ENCODE data around the gene PSME3. TPM values are rescaled to one million over a fixed set of nuclear protein-coding genes. Genes with fewer than 3 reads are reported as not detected.

The PSME3 gene
- total RNA-seq, 6 experiments from 2014 or later: 33.6 to 72.1 (median 42.8) TPM

DNA sequence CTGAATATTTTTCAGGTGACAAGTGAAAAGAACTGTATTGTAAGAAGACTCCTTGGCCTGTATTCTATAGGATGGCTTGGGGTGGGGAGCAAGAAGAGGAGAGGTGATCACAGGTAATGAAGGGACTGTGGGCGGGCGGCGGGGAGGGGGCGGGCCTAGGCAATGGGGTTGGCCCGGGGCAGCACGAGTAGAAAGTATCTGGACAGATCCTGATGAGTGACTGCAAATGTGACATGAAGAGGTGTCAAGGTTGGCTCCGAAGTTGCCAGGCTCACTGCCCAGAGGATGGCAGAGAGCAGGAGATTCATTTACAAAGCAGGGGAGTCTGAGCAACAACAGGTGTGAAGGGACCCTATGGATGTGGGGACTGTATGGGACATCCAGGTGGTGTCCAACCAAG is 56.6 kb downstream of the PSME3 start:
- H3K4me1 ChIP-seq: peaks cover 0 to 75% (median 42%) of the 10 kb centered on the region in 4 donors
- ATAC-seq (no peak), DNase-seq (no peak)
- intact Hi-C loops (cut with DNase I): no loop called here
- 65% methylated on average over 7 of the region's 7 CpGs for WGBS (ENCODE audit: insufficient coverage, low coverage, low lambda C conversion rate, missing lambda C conversion rate)
- no peaks in the 10 kb centered on the region for H3K36me3 ChIP-seq
- H3K27ac ChIP-seq: no peak overlapping the region
- no peaks in the 10 kb centered on the region for H3K27me3 ChIP-seq
- TF ChIP-seq POLR2A (IDR thresholded peaks at IDR 0.05): no peak
- no peaks in the 10 kb centered on the region for H3K9me3 ChIP-seq
- no peak overlapping the region for H3K4me3 ChIP-seq

DNA sequence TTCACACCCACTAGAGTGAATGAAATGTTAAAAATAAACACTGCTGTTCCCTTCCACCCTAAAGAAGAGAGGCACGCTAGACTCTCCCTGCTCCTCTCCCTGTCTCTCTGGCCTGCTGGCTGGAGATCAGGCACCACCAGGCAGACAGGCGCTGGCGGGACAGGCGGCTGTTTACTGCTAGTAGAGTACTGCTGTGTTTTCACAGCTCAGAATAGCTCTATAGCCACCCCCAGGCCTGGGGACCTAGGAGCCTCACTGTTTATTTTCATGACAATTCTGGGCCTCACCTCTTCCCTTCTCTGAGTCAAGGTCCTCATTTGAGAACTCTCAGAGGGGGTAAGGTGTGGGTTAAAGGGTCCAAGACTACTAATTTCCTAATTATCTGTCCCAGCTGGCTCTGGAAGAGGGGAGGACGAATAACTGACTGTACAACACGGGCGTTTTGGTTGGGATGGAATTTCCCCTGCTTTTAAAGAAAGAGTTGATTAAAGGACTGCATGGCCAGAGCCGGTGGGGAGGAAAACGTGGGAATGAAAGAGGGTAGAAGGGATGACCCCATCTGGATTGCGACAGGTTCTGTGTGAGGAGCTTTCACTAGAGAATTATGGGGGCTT is 58.4 kb downstream of the PSME3 start:
- TF ChIP-seq POLR2A (IDR thresholded peaks at IDR 0.05): no peak
- TF ChIP-seq, protein P1, sequence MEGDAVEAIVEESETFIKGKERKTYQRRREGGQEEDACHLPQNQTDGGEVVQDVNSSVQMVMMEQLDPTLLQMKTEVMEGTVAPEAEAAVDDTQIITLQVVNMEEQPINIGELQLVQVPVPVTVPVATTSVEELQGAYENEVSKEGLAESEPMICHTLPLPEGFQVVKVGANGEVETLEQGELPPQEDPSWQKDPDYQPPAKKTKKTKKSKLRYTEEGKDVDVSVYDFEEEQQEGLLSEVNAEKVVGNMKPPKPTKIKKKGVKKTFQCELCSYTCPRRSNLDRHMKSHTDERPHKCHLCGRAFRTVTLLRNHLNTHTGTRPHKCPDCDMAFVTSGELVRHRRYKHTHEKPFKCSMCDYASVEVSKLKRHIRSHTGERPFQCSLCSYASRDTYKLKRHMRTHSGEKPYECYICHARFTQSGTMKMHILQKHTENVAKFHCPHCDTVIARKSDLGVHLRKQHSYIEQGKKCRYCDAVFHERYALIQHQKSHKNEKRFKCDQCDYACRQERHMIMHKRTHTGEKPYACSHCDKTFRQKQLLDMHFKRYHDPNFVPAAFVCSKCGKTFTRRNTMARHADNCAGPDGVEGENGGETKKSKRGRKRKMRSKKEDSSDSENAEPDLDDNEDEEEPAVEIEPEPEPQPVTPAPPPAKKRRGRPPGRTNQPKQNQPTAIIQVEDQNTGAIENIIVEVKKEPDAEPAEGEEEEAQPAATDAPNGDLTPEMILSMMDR (IDR thresholded peaks at IDR 0.05): no peak
- no peak overlapping the region for H3K4me3 ChIP-seq
- peaks cover 0 to 75% (median 40%) of the 10 kb centered on the region in 4 donors for H3K4me1 ChIP-seq
- ATAC-seq (peak; percentile 34 to 73 (median 35)), DNase-seq (peak; percentile 67 to 81 (median 70))
- H3K27ac ChIP-seq: peak overlapping the region; percentile 13 to 60 (median 52)
- H3K9me3 ChIP-seq: no peaks in the 10 kb centered on the region
- no peaks in the 10 kb centered on the region for H3K27me3 ChIP-seq
- H3K36me3 ChIP-seq: no peaks in the 10 kb centered on the region
- intact Hi-C loops (cut with DNase I): no loop called here
- WGBS (ENCODE audit: insufficient coverage, low coverage, low lambda C conversion rate, missing lambda C conversion rate): 15% methylated on average over 7 of the region's 10 CpGs

DNA sequence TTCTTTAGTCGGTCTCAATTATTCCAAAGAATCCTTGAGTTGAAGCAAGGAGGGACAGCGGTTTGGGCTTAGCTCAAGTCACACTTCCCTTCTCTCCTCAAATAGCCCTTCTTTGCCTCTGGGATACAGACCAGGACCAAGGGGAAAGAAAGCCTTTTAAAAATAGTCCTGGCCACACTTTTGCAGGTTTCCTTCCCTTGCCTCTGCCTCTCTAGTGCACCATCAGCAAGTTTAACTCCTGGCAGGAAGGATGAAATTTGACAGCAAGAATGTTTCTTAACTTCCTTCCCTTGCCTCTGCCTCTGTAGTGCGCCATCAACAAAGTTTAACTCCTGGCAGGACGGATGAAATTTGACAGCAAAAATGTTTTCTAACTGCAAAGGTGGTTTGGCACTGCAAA is 60.2 kb downstream of the PSME3 start:
- peak in 3 of 4 donors; percentile 6 to 10 (median 7) for ATAC-seq
- Histone ChIP-seq H3K36me3 (no peaks in the 10 kb centered on the region), H3K4me1 (peaks cover 0 to 58% (median 32%) of the 10 kb centered on the region in 4 donors), H3K27me3 (no peaks in the 10 kb centered on the region), H3K27ac (peak overlapping the region; percentile 18 to 87 (median 58)), H3K4me3 (peak overlapping the region in 1 of 3 donors; percentile 36), H3K9me3 (no peaks in the 10 kb centered on the region)
- TF ChIP-seq, protein P1 (IDR thresholded peaks at IDR 0.05): no peak
- TF ChIP-seq POLR2A (IDR thresholded peaks at IDR 0.05): no peak
- no peak for DNase-seq
- 14% methylated on average over 4 of the region's 4 CpGs for WGBS (ENCODE audit: insufficient coverage, low coverage, low lambda C conversion rate, missing lambda C conversion rate)
- intact Hi-C loops (cut with DNase I): no loop called here

Small RNA genes lying within 50 kb of the gene (microRNA-seq; reads per million reads assigned to microRNA genes)
- 0 to 0.29 reads per million in 2 donors for gene MIR6781

Small RNA genes lying within 50 kb of the gene (small RNA-seq; reads per million reads assigned to genes)
- gene MIR6781: 0 reads per million in 2 experiments
- gene RNU6-287P: 0 reads per million in 2 experiments

Other genes starting within 250 kb of the PSME3 start
- 10 to 100 TPM; 31.0 to 49.4 (median 43.2) TPM for gene RETREG3, start 224.0 kb upstream of the PSME3 start, total RNA-seq
- gene TUBG1, start 223.7 kb upstream of the PSME3 start, total RNA-seq: 10 to 100 TPM; 17.9 to 44.5 (median 22.0) TPM
- gene TUBG2, start 174.1 kb upstream of the PSME3 start, total RNA-seq: 10 to 100 TPM in 1 of 6 experiments, 1 to 10 TPM in 5; 6.8 to 10.7 (median 7.5) TPM
- gene PLEKHH3, start 156.4 kb upstream of the PSME3 start, total RNA-seq: 10 to 100 TPM in 5 of 6 experiments, 1 to 10 TPM in 1; 8.1 to 23.7 (median 11.2) TPM
- under 1 TPM in 3 of 6 experiments, not detected in 3; 0.21 to 0.34 (median 0.31) TPM for gene CCR10, start 151.6 kb upstream of the PSME3 start, total RNA-seq
- gene CNTNAP1, start 150.9 kb upstream of the PSME3 start, total RNA-seq: 1 to 10 TPM in 1 of 6 experiments, under 1 TPM in 5; 0.42 to 1.8 (median 0.56) TPM
- gene EZH1, start 88.4 kb upstream of the PSME3 start, total RNA-seq: 10 to 100 TPM in 3 of 6 experiments, 1 to 10 TPM in 3; 5.5 to 16.5 (median 10.8) TPM
- gene RAMP2, start 72.2 kb upstream of the PSME3 start, total RNA-seq: 1 to 10 TPM; 1.9 to 9.4 (median 4.4) TPM
- gene VPS25, start 59.9 kb upstream of the PSME3 start, total RNA-seq: 10 to 100 TPM; 28.3 to 47.0 (median 33.6) TPM
- 1 to 10 TPM in 1 of 6 experiments, under 1 TPM in 2, not detected in 3; 0.12 to 1.1 (median 0.22) TPM for gene WNK4, start 52.8 kb upstream of the PSME3 start, total RNA-seq
- gene COA3, start 34.7 kb upstream of the PSME3 start, total RNA-seq: 100 to 1,000 TPM in 1 of 6 experiments, 10 to 100 TPM in 5; 50.4 to 118 (median 68.3) TPM
- gene CNTD1, start 34.5 kb upstream of the PSME3 start, total RNA-seq: under 1 TPM in 1 of 6 experiments, not detected in 5; 0.15 TPM
- gene BECN1, start 9.1 kb upstream of the PSME3 start, total RNA-seq: 10 to 100 TPM; 29.6 to 48.8 (median 37.4) TPM
- gene AOC2, start 11.2 kb downstream of the PSME3 start, total RNA-seq: 1 to 10 TPM in 4 of 6 experiments, under 1 TPM in 2; 0.62 to 2.0 (median 1.4) TPM
- gene AOC3, start 17.8 kb downstream of the PSME3 start, total RNA-seq: 10 to 100 TPM in 2 of 6 experiments, 1 to 10 TPM in 4; 3.9 to 14.9 (median 7.1) TPM
- 100 to 1,000 TPM in 5 of 6 experiments, 10 to 100 TPM in 1; 64.5 to 505 (median 185) TPM for gene G6PC1, start 67.4 kb downstream of the PSME3 start, total RNA-seq
- 10 to 100 TPM; 12.3 to 22.1 (median 17.9) TPM for gene AARSD1, start 131.1 kb downstream of the PSME3 start, total RNA-seq
- not detected for gene PTGES3L, start 146.7 kb downstream of the PSME3 start, total RNA-seq
- gene RUNDC1, start 147.2 kb downstream of the PSME3 start, total RNA-seq: 1 to 10 TPM; 3.6 to 5.1 (median 4.6) TPM
- gene RPL27, start 165.0 kb downstream of the PSME3 start, total RNA-seq: 100 to 1,000 TPM; 229 to 528 (median 316) TPM
- 10 to 100 TPM; 14.1 to 23.3 (median 18.1) TPM for gene IFI35, start 173.4 kb downstream of the PSME3 start, total RNA-seq
- 10 to 100 TPM; 38.2 to 51.6 (median 43.3) TPM for gene VAT1, start 189.0 kb downstream of the PSME3 start, total RNA-seq
- 1 to 10 TPM in 2 of 6 experiments, under 1 TPM in 4; 0.09 to 3.3 (median 0.64) TPM for gene RND2, start 191.8 kb downstream of the PSME3 start, total RNA-seq

Measured in right lobe of liver (tissue), 6 donors.